Stromal cell of bone marrow (primary cell): ENCODE measurements around the gene KLLN.
"Not testable (repeated sequence)": the region's sequence is repeated elsewhere in the genome, so short reads cannot be mapped to it uniquely, and the experiment has no call there.

Source experiments
- DNase-seq: peaks from one replicate; pipeline ENCODE4 v3.0.0-alpha.2; 2012; ENCODE audit warnings: low read depth

Gene KLLN

DNA sequence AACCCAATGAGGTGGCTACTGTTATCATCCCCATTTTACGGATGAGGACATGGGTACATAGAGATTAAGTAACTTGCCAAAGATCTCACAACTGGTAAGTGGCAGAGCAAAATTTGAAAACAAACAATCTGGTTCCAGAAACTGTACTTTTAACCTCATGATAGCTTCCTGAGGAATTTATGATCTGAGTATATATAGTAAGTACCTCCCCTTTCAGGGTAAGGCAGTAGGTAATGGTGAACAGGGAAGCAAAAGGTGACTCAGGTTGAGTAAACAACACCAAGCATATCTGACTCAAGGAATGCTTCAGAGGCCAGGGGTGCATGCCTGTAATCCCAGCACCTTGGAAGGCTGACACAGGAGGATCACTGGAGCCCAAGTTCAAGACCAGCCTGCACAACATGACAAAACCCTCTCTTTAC is 21.1 kb downstream of the KLLN start:
- DNase-seq, result no peak

DNA sequence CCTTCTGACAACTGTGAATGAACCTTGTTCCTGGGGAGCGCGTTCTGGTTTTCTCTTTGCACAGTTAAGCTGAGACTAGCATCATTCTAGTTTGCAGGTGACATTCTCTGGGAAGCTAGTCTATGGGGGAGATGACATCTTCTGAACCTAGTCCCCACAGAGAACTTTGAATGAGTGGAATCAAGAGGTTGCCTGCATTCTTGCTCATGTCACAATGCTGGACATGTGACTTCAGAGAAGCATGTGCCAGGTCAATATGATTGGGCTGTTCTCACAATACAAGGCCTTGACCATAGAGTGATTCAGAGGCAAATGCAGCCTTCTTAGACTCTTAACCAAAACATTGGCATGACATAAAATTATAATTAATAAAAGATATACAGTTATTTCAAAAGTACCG is 22.1 kb downstream of the KLLN start:
- no peak for DNase-seq

GRCh38 chr10:87838650-87839049 is 24.7 kb downstream of the KLLN start:
- no peak for DNase-seq

DNA sequence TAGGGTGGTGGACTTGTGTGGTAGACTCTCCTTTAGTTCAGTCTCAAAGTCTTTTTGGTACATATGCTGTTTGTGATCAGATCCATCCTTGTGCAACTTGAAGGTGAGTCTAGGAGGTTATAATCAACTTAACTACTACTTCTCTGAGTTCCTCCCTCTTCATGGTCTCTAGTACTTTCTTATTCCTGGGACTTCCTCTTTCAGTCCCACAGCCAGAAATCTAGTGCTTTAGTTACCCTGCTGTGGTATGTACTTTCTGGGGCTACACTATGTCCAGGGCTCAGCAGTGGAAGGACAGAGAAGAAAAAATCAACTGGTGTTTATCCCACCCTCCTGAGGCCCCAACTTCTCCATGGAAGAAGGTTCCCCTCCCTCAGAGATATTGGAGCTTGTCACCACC is 25.9 kb downstream of the KLLN start:
- DNase-seq, result no peak

- DNase-seq, result no peak
Observed at GRCh38 chr10:87836098-87836497, 27.2 kb downstream of the KLLN start.

DNA sequence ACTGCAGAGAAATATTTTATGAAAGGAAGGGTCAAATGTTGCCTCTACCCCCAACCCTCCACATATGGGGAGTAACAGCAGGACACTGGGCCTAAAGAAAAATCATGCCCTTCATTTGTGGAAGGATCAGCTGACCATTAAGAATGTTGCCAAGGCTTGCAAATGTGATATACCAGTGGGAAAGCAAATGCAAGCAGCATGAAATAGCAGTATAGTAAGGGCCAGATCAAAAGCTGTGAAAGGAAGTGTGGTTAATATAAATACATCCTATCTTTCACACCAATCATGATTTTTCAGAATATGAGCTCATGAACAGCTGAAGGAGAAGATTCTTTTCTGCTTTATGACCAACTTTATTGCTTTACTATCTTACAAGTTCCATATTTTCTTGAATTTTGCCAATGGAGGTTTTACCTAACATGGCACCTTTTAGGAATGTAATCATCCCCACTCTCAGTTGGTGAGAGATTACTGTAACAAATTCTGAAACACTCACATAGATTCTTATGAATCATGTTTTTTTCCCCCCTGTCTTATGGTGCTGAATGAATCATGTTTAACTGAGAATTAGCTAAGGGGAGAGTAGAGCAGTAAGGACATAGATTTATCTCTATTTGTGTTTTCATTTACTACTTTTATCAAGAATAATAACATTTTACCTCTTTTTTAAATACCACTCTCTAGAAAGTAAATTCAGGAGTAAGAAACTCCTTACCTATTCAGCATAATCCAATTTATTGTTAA is 33.2 kb downstream of the KLLN start:
- no peak for DNase-seq

DNA sequence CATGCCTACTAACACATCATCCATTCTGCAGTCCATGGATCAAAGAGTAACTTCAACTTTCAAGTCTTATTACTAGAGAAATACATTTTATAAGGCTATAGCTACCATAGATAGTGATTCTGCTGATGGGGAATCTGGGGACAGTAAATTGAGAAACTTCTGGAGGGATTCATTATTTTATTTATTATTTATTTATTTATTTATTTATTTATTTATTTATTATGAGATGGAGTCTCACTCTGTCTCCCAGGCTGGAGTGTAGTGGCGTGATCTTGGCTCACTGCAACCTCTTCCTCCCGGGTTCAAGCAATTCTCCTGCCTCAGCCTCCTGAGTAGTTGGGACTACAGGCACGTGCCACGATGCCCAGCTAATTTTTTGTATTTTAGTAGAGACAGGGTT is 34.3 kb downstream of the KLLN start:
- not testable (repeated sequence) for DNase-seq

DNA sequence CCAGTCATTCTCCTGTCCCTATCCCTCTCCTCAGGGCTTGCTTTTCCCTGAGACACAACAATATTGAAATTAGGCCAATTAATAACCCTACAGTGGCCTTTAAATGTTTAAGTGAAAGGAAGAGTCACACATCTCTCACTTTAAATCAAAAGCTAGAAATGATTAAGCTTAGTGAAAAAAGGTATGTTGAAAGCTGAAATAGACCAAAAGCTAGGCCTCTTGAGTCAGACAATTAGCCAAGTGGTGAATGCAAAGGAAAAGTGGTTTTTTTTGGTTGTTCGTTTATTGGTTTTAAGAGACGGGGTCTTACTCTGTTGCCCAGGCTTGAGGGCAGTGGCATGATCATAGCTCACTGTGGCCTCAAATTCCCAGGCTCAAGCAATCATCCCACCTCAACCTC is 35.7 kb downstream of the KLLN start:
- no peak for DNase-seq

- no peak for DNase-seq
Observed at GRCh38 chr10:87826653-87827052, 36.7 kb downstream of the KLLN start.

DNA sequence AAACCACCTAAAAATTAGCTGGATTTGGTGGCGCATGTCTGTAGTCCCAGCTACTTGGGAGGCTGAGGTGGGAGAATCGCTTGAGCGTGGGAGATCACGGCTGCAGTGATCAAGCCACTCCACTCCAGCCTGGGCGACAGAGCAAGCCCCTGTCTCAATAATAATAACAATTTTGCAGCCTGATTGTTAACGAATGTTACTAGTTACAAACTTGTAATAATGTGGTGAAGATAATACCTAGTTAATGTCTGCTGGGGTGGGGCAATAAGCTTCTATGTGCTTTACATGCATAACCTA is 44.1 kb downstream of the KLLN start:
- DNase-seq, result no peak

DNA sequence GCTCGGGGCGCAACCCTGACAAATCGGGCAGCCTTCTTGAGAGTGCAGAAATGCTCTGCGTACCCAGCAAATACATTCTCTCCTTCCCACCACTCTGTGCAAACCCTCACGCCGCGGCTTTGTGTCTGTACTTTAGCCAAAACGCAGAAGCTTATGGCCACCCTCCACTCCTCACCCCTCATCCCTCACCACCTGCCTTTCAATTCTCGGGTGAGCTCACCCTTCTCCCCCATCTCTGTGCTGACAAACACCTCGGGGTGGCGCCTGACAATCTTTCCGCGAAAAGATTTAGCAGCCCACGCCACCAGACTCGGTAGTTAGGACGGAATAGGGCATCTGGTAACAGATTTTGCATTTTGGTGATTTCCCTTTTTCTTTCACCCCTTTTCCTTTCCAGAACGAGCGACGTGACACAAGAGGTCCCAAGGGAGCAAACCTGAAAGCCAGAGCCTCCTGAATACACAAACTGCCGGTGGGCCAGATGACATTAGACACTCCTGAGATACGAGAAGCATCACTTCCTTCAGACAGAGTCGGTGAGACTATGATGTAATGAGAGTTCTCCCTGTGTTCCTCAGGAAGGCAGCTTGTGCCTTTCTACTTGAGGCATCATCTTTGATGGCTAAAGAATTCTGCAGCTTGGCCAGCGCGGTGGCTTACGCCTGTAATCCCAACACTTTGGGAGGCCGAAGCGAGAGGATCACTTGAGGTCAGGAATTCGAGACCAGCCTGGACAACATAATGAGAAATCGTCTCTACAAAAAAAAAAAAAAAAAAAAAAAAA is 44.6 kb downstream of the KLLN start:
- DNase-seq, result no peak

DNA sequence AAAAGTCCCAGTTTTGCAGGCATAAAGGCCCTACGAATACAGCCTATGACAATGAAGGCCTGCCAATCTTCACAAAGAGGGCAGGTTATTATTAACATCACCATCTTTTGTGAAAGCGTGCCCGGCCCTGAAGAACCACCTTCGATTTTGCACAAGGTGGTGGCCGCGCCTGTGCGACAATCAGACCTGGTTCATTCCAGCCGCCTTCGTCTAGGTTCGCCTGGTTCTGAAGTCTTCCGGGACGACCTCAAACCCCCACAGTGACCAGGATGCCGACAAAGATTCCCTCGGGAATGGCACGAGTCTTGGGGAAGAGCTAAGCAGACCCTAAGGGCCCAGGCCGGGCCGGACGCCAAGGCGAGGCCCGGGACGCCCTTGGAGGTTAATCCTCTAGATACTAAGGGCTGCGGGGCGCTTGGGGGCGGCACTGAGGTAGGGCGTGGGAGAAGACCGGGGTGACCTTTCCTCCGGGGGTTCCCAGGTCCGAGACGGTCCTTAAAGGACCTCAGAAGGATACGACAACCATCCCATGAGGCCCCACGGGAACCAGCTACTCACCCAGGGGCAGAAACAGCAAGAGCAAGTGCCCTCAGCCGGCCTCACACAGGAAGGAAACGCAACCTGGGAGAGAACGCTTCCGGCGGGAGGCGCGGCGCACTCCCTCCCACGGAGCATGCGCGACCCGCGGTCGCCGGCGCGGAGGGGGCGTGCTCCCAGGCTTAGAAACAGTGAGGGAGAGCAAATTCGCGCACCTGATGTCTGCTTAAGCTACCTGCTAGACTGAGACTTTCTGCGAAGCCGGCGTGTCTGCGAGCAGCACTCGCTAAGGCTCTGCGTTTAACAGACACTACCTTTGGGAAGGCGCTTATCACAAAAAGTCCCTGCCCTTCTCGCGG is 45.5 kb downstream of the KLLN start, which contains the start of gene ATAD1:
ATAD1 (minus strand) TSS at position 618 of the 896 bp plus-strand sequence. CDS start 3,627 bp downstream, outside the sequence.
- peak; percentile 65 for DNase-seq

DNA sequence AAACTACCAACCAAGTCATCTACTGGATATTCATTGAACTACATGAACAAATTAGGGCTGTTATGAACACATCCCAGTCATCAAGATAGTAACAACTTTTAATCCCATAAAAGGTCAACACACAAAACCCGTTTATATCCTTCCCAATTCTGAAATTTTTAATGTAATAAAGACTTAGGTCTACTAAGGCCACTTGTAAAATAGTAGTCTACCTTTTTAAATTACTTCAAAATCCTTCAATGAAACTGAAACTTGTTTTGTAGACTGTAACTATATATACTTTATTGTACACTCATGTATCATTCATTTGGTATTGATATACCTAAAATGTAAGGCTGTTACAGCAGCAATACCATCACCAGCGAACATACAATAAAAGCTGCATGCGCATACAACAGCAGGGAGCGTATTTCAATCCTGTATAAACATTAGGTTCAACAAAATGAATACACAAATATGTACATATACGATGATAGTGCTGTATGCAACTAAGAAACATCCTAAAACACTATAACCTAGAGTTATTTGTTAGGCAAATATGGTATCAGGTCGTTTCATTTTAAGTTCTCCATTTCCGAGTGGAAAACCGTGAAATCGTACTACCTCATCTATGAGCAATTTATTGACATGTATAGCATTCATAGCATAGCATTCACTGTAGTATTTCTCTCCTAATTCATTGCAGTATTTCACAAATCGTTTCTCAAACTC is 46.3 kb downstream of the KLLN start:
- DNase-seq, result no peak

- DNase-seq, result no peak
Observed at GRCh38 chr10:87816163-87816897, 47.0 kb downstream of the KLLN start.
